Measurements from ENCODE around the gene FBP1.
"Not testable (repeated sequence)": the region's sequence is repeated elsewhere in the genome, so short reads cannot be mapped to it uniquely, and the experiment has no call there.

Gene FBP1

DNA sequence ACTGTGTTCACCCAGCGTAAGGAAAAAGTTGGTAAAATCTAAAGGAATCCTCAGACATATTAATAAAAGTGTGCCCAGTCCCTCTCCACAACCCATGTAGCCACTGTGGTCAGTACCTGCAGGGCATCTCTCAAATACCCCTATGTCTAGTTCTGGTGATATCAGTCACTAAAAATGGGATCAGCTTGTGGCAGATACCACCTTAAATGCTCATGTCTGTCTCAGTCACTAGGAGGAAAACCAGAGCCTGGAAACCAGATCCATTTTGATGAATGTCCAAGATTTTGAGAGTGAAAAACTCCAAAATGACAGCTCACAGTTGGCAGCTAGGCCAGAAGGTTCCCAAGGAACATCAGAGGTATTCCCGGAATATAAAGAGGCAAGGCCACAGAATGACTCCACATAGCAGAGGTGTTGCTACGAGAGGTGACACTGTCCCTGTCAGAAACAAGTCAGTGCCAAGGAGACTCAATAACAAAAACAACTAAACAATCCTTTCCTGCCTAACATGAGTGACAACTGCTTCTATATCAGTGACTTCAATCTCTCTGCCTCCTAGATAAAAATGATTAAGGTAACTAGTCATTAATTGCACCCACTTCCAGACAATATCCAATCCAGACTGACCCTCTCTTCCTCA, 70.9 kb downstream of the FBP1 start:
- no peak for DNase-seq

DNA sequence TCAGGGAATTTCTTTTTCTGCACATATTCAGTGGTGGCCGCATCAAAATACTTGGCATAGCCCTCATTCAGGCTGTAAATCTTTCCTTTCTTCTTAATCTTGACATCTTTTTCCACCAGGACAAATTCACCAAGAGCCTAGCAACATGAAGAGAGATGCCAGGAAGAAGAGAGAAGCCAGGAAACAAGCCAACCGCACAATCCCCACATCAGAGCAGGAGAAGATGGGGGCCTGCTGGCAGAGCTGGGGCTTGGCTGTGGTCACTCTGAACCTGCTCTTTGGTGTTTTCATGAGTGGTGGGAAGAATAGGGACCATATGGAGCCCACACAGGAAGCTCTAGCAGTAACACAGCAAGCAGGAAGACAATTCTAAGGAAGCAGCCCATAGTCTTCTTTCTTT, 72.0 kb downstream of the FBP1 start:
- DNase-seq: no peak

DNA sequence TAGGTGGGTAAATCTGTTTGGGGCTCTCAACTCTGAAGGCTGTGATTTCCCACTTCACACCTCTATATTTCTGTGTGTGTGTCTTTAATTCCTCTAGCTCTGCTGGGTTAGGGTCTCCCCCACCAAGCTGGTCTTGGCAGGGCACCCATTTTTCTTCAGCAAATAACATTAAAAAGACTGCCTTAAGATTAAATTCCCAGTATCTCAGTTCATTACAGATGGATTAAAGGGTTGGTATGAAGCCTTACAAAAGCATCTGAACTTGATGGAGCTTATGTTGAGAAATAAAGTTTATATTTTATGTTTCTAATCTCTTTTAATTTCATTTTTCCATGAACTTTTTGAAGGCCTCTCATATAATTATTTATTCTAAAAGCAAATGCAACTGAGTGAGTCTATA, 72.8 kb downstream of the FBP1 start:
- DNase-seq: no peak

DNA sequence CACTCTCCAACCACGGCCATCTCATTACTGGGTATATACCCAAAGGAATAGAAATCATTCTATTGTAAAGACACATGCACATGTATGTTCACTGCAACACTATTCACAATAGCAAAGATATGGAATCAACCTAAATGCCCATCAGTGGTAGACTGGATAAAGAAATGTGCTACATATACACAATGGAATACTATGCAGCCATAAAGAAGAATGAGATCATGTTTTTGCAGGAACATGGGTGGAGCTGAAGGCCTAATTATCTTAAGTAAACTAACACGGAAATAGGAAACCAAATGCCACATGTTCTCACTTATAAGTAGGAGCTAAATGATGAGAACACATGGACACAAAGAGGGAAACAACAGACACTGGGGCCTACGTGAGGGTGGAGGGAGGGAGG, 75.0 kb downstream of the FBP1 start:
- DNase-seq: not testable (repeated sequence)

DNA sequence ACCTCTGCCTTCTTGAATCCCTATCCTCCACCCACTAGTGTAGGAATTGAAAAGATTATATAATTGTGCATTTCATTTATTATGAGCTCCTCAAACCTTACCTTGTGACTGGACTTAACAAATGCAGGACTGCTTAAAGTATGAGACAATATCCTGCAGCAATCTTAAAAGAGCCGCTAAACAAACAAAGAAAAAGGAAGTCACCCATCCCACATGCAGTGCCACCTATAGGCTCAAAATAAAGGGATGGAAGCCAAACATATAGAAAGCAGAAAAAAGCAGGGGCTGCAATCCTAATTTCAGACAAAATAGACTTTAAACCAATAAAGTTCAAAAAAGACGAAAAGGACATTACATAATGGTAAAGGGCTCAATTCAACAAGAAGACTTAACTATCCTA, 75.8 kb downstream of the FBP1 start:
- DNase-seq: no peak

DNA sequence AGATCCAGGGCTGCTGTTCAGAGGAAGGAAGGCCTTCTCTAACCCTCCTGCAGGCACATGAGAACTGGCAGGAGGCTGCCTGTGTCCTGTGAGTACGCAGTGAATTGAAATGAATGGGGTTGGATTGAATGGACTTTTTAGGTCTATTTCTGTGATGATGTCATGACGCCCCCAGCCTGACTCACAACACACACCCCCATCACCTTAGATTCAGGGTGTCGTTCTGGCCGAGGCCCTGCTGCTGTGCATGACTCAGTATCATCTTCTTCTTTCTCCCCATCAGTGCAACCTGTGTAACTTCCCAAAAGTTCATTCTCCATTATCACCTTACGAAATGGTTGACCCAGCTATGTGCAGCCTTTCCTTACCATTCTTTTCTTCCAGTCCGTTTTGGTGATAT, 79.1 kb downstream of the FBP1 start:
- DNase-seq: no peak

DNA sequence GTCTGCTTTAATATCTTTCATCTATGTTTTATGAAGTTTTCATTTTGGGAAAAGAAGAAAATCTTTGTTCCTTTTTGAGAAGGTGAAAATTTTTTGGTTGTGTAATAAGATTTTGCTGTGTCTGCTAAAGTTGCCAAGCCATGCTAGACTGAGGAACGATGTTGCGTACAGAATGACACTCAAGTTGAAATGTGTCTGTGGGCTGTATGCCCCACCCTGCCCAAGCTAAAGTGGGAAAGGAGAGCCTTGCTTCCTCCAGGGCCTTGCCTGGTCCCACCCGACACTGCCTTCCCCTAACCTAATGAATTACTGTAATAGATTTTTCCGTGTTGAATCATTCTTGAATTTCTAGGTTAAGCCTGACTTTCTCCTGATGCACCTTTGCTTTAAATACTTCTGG, 81.9 kb downstream of the FBP1 start:
- no peak for DNase-seq

DNA sequence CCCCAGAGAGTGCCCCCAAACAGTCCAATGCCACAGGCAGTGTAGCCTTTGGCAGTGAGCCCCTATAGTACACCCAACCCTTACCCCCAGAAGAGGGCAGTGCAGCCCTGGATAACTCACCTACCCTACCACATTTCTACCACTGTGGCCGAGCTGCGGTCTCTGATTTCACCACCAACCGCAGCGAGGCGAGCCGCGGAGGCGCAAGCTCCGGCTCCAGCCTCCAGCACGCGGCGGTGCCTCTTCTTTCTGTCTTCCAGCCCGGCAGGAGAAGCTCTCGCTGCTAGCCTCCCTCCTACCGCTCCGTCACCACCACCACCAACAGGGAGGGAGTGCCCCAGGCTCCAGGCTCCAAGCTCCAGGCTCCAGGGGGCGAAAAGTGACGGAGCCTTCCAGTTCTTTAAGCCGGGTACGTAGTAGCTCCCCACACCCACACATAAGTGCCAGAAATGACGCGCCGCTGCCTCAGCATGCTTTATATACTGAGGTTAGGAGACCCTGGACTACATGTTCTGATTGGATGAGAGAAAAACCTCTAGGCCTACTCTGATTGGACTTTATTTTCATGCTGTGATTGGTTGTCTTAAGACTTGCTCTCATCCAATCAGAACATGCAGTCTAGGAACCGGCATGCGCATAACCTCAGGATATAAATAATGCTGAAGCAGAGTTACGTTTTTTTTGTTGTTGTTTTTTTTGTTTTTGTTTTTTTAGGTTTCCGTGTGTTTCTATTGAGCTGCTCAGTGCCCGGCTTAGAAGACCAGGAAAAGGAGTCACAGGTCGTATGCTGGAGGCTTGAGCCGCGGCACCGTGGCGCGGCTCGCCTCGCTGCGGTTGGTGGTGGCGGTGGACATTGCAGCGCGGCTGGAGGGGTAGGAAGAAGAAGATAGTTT, 84.6 kb downstream of the FBP1 start, which contains the start of gene PCAT7:
PCAT7 (plus strand) TSS at position 645 of the 893 bp plus-strand sequence.
- no peak for DNase-seq

DNA sequence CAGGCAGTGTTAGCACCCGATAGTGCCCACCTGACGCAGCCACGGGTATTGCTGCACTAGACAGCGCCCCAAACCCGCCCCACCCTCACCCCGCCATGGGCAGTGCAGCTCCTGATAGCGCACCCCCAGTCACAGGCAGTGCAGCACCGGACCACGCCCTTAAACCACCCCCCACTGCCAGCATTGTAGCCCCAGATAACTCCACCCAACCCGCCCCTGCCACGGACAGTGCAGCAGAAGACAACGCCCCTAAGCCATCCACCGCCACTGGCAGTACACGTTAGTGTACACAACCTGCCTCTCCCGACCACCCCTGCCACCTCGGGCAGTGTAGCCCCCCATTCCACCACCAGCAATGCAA, 85.3 kb downstream of the FBP1 start:
- no peak for DNase-seq

All from activated gamma-delta T cell treated with Interleukin-2 at 50 U/mL for 16 hours (primary cell).